ENCODE measurements around the gene ZBTB8B.
"Not testable (repeated sequence)": the region's sequence is repeated elsewhere in the genome, so short reads cannot be mapped to it uniquely, and the experiment has no call there.

The ZBTB8B gene

GRCh38 chr1:32470991-32471694 is 6.3 kb downstream of the ZBTB8B start:
- no peak for DNase-seq

- DNase-seq, result no peak
Measured at GRCh38 chr1:32471695-32472362, 7.0 kb downstream of the ZBTB8B start.

GRCh38 chr1:32472966-32473365 is 8.1 kb downstream of the ZBTB8B start:
- DNase-seq, result not testable (repeated sequence)

GRCh38 chr1:32474954-32475353 is 10.1 kb downstream of the ZBTB8B start:
- no peak for DNase-seq

GRCh38 chr1:32480003-32480402 is 15.1 kb downstream of the ZBTB8B start:
- no peak for DNase-seq

GRCh38 chr1:32480761-32481160 is 15.9 kb downstream of the ZBTB8B start:
- no peak for DNase-seq

GRCh38 chr1:32481788-32482187 is 16.9 kb downstream of the ZBTB8B start:
- not testable (repeated sequence) for DNase-seq

- no peak for DNase-seq
Measured at GRCh38 chr1:32485554-32486255, 20.8 kb downstream of the ZBTB8B start.

- DNase-seq, result no peak
Measured at GRCh38 chr1:32486463-32487113, 21.7 kb downstream of the ZBTB8B start.

GRCh38 chr1:32487182-32487581 is 22.3 kb downstream of the ZBTB8B start:
- no peak for DNase-seq

GRCh38 chr1:32489774-32490454 is 25.0 kb downstream of the ZBTB8B start:
- no peak for DNase-seq

GRCh38 chr1:32491386-32491785 is 26.5 kb downstream of the ZBTB8B start:
- no peak for DNase-seq

- DNase-seq, result no peak
Measured at GRCh38 chr1:32494196-32494595, 29.3 kb downstream of the ZBTB8B start.

GRCh38 chr1:32494711-32495337 is 30.0 kb downstream of the ZBTB8B start:
- no peak for DNase-seq

GRCh38 chr1:32496127-32496526 is 31.3 kb downstream of the ZBTB8B start:
- no peak for DNase-seq

- no peak for DNase-seq
Measured at GRCh38 chr1:32498751-32499150, 33.9 kb downstream of the ZBTB8B start.

GRCh38 chr1:32500387-32501209 is 35.7 kb downstream of the ZBTB8B start:
- peak; percentile 65 for DNase-seq

GRCh38 chr1:32501865-32502264 is 37.0 kb downstream of the ZBTB8B start:
- no peak for DNase-seq

- no peak for DNase-seq
Measured at GRCh38 chr1:32503153-32503552, 38.3 kb downstream of the ZBTB8B start.

- DNase-seq, result no peak
Measured at GRCh38 chr1:32507021-32507420, 42.1 kb downstream of the ZBTB8B start.

GRCh38 chr1:32508761-32509160 is 43.9 kb downstream of the ZBTB8B start:
- no peak for DNase-seq
